Memory B cell (primary cell): Measurements from ENCODE around the gene ITGB3.
"Not testable (repeated sequence)": the region's sequence is repeated elsewhere in the genome, so short reads cannot be mapped to it uniquely, and the experiment has no call there.

ENCODE experiments used
- ATAC-seq: fragments of 150-1000 bp; cut with Tn5 transposase; 2 replicates; pipeline ENCODE4 v1.10.0; 2021; ENCODE audit warnings: low read depth, mild to moderate bottlenecking, moderate library complexity
- DNase-seq, 2 donors: peaks; one replicate each; pipeline ENCODE4 v3.0.0; 2022; ENCODE audit warnings: low spot score in 2 of 2
- H3K27ac Mint-ChIP-seq: one replicate; pipeline ENCODE4 v1.8.0; 2022; ENCODE audit warnings: mild to moderate bottlenecking, moderate library complexity, mixed read lengths
- H3K27me3 Mint-ChIP-seq: one replicate; pipeline ENCODE4 v1.8.0; 2022; ENCODE audit warnings: mixed read lengths
- H3K36me3 Mint-ChIP-seq: one replicate; pipeline ENCODE4 v1.8.0; 2022; ENCODE audit warnings: mild to moderate bottlenecking, mixed read lengths
- H3K4me1 Mint-ChIP-seq: one replicate; pipeline ENCODE4 v1.8.0; 2022; ENCODE audit warnings: mixed read lengths
- H3K4me3 Mint-ChIP-seq: one replicate; pipeline ENCODE4 v1.8.0; 2022; ENCODE audit warnings: mild to moderate bottlenecking, moderate library complexity, mixed read lengths
- H3K9me3 Mint-ChIP-seq: one replicate; pipeline ENCODE4 v1.8.0; 2022; ENCODE audit warnings: mixed read lengths

Gene ITGB3

DNA sequence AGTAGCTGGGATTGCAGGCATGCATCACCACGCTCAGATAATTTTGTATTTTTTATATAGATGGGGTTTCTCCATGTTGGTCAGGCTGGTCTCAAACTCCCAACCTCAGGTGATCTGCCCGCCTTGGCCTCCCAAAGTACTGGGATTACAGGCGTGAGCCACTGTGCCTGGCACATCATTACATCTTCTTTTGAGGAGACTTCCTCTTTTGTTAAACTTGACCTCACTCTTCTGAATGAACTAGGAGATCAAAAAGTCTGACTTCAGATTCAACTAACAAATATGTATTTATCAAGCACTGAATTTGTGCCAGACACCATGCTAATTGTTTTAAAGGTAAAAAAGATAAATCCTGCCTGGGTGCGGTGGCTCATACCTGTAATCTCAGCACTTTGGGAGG is 36.8 kb upstream of the ITGB3 start:
- H3K9me3 Mint-ChIP-seq = not testable (repeated sequence)

DNA sequence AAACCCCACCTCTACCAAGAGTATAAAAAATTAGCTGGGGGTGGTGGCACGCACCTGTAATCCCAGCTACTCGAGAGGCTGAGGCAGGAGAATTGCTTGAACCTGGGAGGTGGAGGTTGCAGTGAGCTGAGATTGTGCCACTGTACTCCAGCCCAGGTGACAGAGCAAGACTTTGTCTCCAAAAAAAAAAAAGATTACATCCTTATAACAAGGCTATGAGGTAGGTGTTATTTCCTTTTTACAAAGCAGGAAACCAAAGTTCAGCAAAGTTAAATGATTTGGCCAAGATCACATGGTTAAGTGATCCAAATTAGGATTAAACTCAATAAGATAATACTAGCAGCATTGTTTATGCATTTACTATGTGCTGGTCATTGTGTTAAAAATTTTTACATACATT is 36.3 kb upstream of the ITGB3 start:
- H3K4me1 Mint-ChIP-seq = peaks cover 20% of the 10 kb centered on the region
- not testable (repeated sequence) for H3K27ac Mint-ChIP-seq, H3K9me3 Mint-ChIP-seq, H3K27me3 Mint-ChIP-seq, H3K4me3 Mint-ChIP-seq, DNase-seq, H3K36me3 Mint-ChIP-seq
- ATAC-seq = peak; percentile 64

More for the DNA sequence above, 36.8 kb upstream of the ITGB3 start:
- H3K36me3 Mint-ChIP-seq, H3K27me3 Mint-ChIP-seq, H3K27ac Mint-ChIP-seq, H3K4me3 Mint-ChIP-seq, DNase-seq: not testable (repeated sequence)
- H3K4me1 Mint-ChIP-seq = peaks cover 22% of the 10 kb centered on the region
- peak; percentile 41 for ATAC-seq

DNA sequence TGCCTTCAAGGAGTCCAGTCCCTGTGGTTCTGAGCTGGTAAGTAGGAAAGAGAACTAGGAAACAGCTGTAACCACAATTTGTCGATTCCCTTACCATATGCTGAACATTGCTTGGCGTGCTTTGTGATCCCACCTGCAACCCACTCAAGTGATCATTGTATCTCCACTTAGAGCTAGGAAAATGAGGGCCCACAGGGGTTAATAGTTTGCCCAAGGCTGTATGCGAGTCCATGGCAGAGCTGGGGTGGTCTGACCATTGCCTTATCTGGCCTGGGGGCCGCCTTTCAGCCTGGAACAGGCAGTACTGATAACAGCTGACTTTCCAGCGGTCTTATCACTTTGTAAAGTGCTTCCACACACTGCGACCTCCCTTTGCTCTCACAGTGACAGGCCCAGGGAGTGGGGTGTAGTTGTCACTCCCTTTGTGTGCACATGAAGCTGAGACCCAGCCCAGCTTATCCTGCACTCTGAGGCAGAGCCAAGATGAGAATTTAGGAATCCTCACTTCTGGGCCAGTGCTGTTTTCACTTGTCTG is 34.7 kb upstream of the ITGB3 start:
- ATAC-seq (no peak), DNase-seq (no peak)
- Mint-ChIP-seq H3K27me3 (peaks cover 4% of the 10 kb centered on the region), H3K9me3 (peaks cover 3% of the 10 kb centered on the region), H3K36me3 (peaks cover 3% of the 10 kb centered on the region), H3K4me1 (peaks cover 16% of the 10 kb centered on the region), H3K27ac (no peak overlapping the region), H3K4me3 (no peak overlapping the region)

DNA sequence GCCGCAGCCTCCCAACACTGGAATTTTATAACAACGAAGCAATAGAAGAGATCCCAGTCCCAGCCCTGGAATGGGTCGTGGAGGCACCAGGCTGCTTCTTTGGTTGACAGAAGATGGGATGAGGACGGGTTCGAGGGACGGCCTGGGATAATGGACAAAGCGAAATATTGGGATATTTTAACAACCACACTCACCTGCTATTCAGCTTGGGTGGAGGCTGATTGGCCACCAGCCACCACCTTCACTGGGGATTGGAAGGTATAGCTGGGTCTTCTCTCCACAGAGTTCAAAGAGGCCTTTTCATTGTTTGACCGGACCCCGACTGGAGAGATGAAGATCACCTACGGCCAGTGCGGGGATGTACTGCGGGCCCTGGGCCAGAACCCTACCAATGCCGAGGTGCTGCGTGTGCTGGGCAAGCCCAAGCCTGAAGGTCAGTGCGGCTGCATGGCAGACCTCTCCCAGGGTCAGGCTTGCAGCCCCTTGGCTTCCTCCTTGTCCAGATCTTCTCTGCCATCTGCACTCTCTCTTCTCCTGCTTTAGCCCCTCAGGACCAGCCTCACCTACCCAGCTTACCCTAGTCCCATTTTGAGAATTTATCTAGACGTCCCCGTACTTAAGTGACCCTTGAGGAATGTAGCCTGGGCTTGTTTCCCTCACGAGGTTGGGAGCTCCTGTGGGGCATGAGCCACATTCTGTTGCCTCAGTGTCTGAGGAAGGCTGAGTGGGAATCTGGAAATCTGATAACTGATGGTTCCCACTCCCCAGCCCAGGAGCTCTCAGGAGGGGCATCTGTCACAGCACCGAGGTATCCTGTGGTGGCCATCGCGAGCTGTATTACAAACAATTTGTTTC is 33.8 kb upstream of the ITGB3 start:
- H3K4me3 Mint-ChIP-seq = no peak overlapping the region
- peaks cover 4% of the 10 kb centered on the region for H3K9me3 Mint-ChIP-seq
- peaks cover 16% of the 10 kb centered on the region for H3K4me1 Mint-ChIP-seq
- H3K27me3 Mint-ChIP-seq = peaks cover 4% of the 10 kb centered on the region
- no peak overlapping the region for H3K27ac Mint-ChIP-seq
- ATAC-seq (no peak), DNase-seq (no peak)
- peaks cover 6% of the 10 kb centered on the region for H3K36me3 Mint-ChIP-seq

DNA sequence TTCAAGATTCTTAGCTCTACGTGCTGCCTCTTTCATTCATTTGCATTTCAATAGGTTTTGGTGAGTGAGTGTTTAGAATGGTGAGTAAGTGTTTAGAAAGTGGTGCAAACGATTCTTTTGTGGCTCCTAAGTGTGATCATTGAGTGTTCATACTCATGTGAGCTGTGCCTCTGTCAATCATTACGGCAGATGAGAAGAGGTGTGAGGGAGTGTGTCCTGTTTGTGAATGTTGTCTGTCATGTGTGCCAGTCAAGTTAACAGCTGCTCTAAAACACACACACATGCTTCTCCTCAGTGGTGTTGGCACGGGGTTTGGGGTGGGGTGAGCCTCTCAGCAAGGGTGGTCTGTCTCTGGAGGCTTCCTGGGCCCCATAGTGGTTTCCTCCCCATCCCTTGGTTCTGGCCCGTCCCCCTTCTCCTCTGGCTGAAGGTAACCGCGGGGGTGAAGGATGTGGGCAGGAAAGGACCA is 33.1 kb upstream of the ITGB3 start:
- Mint-ChIP-seq H3K4me1 (peaks cover 16% of the 10 kb centered on the region), H3K9me3 (peaks cover 4% of the 10 kb centered on the region), H3K36me3 (peaks cover 6% of the 10 kb centered on the region), H3K27ac (no peak overlapping the region), H3K4me3 (no peak overlapping the region), H3K27me3 (peaks cover 4% of the 10 kb centered on the region)
- DNase-seq = no peak
- peak; percentile 17 for ATAC-seq

DNA sequence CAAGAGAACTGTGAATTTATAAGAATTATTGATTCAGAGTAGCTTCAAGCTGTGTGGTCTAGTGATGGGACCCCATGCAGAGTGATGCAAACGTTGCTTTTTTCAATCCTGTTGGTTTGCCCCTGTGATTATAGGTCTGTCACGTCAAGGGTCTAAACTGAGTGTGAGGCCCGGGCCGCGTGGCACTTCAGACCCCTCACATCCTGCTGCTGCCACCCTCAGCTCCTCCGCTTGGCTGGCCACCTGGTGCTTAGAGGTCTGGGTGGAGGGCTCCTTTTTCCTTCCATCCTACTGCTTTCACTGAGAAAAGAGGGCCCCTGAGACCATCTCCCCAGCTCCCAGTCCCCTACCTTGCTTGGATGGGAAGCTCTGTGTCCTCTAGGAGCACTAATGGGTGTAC is 32.5 kb upstream of the ITGB3 start:
- no peak for ATAC-seq
- peaks cover 6% of the 10 kb centered on the region for H3K36me3 Mint-ChIP-seq
- no peak for DNase-seq
- no peak overlapping the region for H3K4me3 Mint-ChIP-seq
- H3K27ac Mint-ChIP-seq = no peak overlapping the region
- peaks cover 4% of the 10 kb centered on the region for H3K27me3 Mint-ChIP-seq
- peaks cover 16% of the 10 kb centered on the region for H3K4me1 Mint-ChIP-seq
- peaks cover 4% of the 10 kb centered on the region for H3K9me3 Mint-ChIP-seq

DNA sequence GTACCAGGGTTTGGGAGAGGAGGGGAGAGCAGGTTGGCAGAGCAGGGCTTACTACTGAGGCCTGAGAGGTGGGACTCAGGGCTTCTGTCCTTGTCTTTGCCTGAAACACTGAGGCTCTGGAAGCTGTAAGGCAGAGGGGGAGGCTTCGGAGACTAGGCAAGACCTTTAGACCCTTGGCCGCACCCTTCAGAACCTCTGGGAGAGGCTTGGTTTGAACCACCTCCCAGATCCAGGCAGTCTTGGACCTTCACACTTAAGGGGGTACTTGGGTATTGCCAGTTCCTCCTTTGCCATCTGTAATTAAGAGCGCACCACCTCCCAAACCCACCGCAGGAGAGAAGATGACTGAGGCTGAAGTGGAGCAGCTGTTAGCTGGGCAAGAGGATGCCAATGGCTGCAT is 31.6 kb upstream of the ITGB3 start:
- Mint-ChIP-seq H3K27me3 (peaks cover 4% of the 10 kb centered on the region), H3K4me3 (no peak overlapping the region), H3K9me3 (peaks cover 4% of the 10 kb centered on the region), H3K36me3 (peaks cover 6% of the 10 kb centered on the region), H3K27ac (no peak overlapping the region), H3K4me1 (peaks cover 16% of the 10 kb centered on the region)
- no peak for DNase-seq
- ATAC-seq = no peak

DNA sequence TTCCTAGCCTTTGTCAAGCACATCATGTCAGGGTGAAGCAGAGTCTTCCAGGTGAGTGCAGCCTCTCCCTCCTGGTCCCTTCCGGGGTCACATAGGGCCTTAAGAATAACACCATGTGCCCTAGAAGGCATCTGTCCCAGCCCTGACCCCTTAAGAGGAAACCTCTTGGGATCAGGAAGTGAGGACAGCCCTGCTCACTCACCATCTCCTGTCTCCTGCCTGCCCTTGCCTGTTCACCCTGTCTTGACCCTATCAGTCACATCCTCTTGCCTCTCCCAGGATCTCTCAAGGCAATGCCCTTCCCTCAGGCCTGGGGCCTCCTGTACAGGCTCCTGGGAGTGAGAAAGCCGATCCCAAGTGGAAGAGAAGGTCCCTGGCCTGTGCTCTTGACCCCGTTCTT is 30.6 kb upstream of the ITGB3 start:
- ATAC-seq (no peak), DNase-seq (no peak)
- Mint-ChIP-seq H3K9me3 (peaks cover 4% of the 10 kb centered on the region), H3K4me1 (peaks cover 16% of the 10 kb centered on the region), H3K27me3 (peaks cover 4% of the 10 kb centered on the region), H3K4me3 (no peak overlapping the region), H3K27ac (no peak overlapping the region), H3K36me3 (peaks cover 6% of the 10 kb centered on the region)

DNA sequence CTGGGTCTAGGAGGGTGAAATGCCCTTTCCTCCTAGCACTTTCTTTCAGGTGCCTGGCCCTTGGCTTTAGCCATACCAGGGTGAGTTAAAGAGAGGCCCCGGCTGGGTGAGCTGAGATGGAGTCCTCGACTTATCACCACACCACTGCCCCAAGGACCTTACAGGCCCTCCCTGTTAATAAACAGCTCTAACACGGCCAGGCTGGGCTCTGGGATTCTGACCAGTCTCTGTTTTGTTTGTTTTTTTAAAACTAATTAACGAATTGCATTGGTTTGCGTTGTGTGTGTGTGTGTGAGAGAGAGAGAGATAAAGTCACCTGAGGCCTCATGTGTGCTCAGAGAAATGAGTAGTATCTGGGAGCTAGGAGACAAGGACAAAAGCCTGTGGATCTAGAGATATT is 30.2 kb upstream of the ITGB3 start:
- Mint-ChIP-seq H3K27ac (no peak overlapping the region), H3K9me3 (peaks cover 4% of the 10 kb centered on the region), H3K27me3 (peaks cover 4% of the 10 kb centered on the region), H3K36me3 (peaks cover 6% of the 10 kb centered on the region), H3K4me3 (no peak overlapping the region), H3K4me1 (peaks cover 16% of the 10 kb centered on the region)
- DNase-seq (no peak), ATAC-seq (no peak)

DNA sequence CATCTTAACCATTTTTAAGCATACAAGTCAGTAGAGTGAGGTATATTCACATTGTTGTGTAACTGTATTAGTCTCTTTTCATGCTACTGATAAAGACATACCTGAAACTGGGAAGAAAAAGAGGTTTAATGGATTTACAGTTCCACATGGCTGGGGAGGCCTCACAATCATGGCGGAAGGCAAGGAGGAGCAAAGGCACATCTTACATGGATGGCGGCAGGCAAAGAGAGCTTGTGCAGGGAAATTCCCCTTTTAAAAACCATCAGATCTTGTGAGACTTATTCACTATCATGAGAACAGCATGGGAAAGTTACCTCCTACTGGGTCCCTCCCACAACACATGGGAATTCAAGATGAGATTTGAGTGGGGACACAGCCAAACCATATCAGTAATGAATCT is 29.6 kb upstream of the ITGB3 start:
- H3K4me3 Mint-ChIP-seq, ATAC-seq, H3K27me3 Mint-ChIP-seq, H3K9me3 Mint-ChIP-seq, DNase-seq, H3K36me3 Mint-ChIP-seq, H3K27ac Mint-ChIP-seq: not testable (repeated sequence)
- peaks cover 11% of the 10 kb centered on the region for H3K4me1 Mint-ChIP-seq

DNA sequence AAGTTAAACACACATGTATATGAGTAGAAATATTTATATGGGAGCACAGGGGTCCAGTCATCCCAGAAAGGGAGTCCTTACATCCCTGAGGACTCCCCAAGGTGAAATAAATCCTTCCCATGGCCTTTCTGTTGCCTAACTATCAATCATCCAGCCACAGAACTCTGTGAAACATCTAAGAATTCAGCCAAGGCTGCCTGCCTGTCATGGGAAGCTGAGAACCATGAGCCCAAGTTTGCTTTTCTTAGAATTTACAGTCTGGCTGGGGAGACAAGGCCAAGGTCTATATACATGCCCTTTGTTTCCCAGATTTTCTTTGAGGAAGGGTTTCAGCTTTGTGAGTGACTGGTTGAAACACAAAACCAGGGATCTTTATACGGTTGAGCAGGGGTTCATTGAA is 28.7 kb upstream of the ITGB3 start:
- ATAC-seq (no peak), DNase-seq (no peak)
- peaks cover 6% of the 10 kb centered on the region for H3K36me3 Mint-ChIP-seq
- H3K27me3 Mint-ChIP-seq = peaks cover 4% of the 10 kb centered on the region
- no peak overlapping the region for H3K4me3 Mint-ChIP-seq
- peaks cover 17% of the 10 kb centered on the region for H3K4me1 Mint-ChIP-seq
- H3K27ac Mint-ChIP-seq = no peak overlapping the region
- H3K9me3 Mint-ChIP-seq = peaks cover 4% of the 10 kb centered on the region

DNA sequence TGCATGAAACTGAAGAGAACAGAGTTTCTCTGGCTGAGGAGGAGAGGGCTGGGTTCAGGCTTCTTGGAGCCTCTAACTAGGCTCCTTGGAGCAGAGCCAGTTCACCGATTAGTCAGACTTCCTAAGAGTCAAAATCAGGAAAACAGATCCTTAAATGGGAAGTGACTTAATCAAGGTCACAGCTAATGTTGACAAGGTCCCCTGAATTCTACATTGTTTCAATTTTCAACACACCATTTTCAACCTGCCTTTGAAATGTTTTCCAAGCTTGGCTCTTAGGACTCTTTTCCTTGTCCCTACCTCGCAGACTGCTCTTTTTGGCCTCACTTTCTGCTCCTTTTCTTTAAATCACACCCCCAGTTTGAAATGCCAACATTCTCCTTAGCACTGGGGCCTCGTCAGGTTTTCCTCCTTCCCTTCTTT is 28.2 kb upstream of the ITGB3 start:
- ATAC-seq (no peak), DNase-seq (no peak)
- Mint-ChIP-seq H3K4me3 (no peak overlapping the region), H3K27ac (no peak overlapping the region), H3K27me3 (peaks cover 4% of the 10 kb centered on the region), H3K9me3 (peaks cover 4% of the 10 kb centered on the region), H3K36me3 (peaks cover 6% of the 10 kb centered on the region), H3K4me1 (peaks cover 20% of the 10 kb centered on the region)

DNA sequence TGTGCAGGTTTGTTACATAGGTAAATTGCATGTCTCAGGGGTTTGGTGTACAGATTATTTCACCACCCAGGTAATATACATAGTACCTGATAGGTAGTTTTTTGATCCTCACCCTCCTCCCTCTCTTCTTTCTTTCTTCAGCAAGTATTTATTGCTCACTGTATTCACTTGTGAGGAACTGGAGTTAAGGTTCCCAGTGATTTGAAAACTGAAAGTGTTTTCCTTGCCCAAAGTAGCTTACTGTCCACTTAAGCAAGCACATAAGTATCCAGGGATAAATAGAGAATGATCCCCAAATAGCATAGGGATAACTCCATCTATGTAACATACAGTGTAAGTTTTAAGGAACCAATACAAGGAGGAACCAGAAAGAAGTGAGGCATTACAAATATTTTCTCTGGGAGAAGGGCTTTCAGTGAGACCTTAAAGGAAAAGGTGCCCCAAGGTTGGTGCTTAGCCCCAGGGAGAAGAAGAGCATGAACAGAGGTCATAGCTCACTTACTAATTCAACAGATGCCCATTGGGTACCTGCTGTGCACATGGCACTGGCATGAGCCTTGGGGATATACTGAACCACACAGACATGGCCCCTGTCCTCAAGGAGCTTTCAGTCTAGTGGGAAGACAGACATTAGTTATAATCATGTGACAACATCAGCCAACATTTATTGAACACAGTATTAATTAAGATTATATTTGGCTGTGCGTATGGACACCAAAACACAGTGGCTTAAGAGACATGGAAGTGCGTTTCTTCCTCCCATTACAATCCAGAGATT is 27.5 kb upstream of the ITGB3 start:
- peaks cover 4% of the 10 kb centered on the region for H3K9me3 Mint-ChIP-seq
- H3K36me3 Mint-ChIP-seq = peaks cover 6% of the 10 kb centered on the region
- H3K4me3 Mint-ChIP-seq = no peak overlapping the region
- no peak overlapping the region for H3K27ac Mint-ChIP-seq
- ATAC-seq (no peak), DNase-seq (no peak)
- H3K27me3 Mint-ChIP-seq = peaks cover 4% of the 10 kb centered on the region
- peaks cover 24% of the 10 kb centered on the region for H3K4me1 Mint-ChIP-seq

DNA sequence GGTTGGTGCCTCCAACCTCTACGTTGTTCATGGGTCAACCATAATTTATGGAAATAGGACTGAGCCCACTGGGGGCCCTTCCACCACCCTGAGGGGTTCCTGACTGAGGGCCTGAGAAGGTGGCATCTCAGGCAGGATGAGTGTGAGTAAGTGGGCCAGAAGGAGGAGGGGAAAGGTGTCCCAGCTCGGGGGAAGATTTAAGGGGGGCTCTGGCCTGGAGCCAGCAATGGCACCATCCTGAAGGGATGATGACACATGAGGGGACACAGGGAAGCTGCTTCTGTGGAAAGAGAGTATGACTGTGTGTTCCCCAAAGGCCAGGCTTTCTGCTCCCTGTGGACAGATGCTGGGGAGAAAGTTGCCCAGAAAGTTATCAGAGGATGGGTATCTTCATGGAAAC is 25.8 kb upstream of the ITGB3 start:
- H3K4me1 Mint-ChIP-seq = peaks cover 22% of the 10 kb centered on the region
- H3K4me3 Mint-ChIP-seq = no peak overlapping the region

More for the DNA sequence above, 25.8 kb upstream of the ITGB3 start:
- DNase-seq (no peak), ATAC-seq (no peak)
- H3K36me3 Mint-ChIP-seq = peaks cover 6% of the 10 kb centered on the region
- no peaks in the 10 kb centered on the region for H3K27me3 Mint-ChIP-seq
- H3K9me3 Mint-ChIP-seq = peaks cover 4% of the 10 kb centered on the region
- no peak overlapping the region for H3K27ac Mint-ChIP-seq
